Bronchial epithelial cell (primary cell): Measurements from ENCODE around the gene GRIK2. TPM values are rescaled to one million over a fixed set of nuclear protein-coding genes. Genes with fewer than 3 reads are reported as not detected.

Experiments used
- DNase-seq: peaks from one replicate; pipeline ENCODE4 v3.0.0-alpha.2; 2010; ENCODE audit warnings: low read depth
- FAIRE-seq: peaks from 2 replicates; lab custom pipeline; 2011; peaks lifted over from hg19 to GRCh38; lab: Jason Lieb, UNC
- H3K27me3 ChIP-seq: 2 replicates; pipeline ENCODE4 v1.5.1; 2011; ENCODE audit warnings: low read length; ENCODE audit not compliant: control insufficient read depth, insufficient read depth
- H3K36me3 ChIP-seq: 2 replicates; pipeline ENCODE4 v1.5.1; 2011; ENCODE audit warnings: low read length; ENCODE audit not compliant: control insufficient read depth, insufficient read depth
- H3K4me3 ChIP-seq: 2 replicates; pipeline ENCODE4 v1.5.1; 2011; ENCODE audit warnings: mild to moderate bottlenecking, low read depth, low read length, control low read depth
- total RNA-seq: library from RNA; depleted of rRNA; stranded (reverse); fragments of >200 nt; gene quantifications from 2 replicates; pipeline ENCODE4 v1.2.1, GENCODE V29; 2014
- TF ChIP-seq, protein P1 (sequence below): IDR thresholded peaks from 2 replicates; pipeline ENCODE4 v1.5.1; 2011; ENCODE audit warnings: mild to moderate bottlenecking, moderate library complexity, low read length, control low read depth, inconsistent platforms; ENCODE audit not compliant: insufficient read depth, severe bottlenecking

The GRIK2 gene
- total RNA-seq, 1 donor from 2014 or later: 0.26 TPM

DNA sequence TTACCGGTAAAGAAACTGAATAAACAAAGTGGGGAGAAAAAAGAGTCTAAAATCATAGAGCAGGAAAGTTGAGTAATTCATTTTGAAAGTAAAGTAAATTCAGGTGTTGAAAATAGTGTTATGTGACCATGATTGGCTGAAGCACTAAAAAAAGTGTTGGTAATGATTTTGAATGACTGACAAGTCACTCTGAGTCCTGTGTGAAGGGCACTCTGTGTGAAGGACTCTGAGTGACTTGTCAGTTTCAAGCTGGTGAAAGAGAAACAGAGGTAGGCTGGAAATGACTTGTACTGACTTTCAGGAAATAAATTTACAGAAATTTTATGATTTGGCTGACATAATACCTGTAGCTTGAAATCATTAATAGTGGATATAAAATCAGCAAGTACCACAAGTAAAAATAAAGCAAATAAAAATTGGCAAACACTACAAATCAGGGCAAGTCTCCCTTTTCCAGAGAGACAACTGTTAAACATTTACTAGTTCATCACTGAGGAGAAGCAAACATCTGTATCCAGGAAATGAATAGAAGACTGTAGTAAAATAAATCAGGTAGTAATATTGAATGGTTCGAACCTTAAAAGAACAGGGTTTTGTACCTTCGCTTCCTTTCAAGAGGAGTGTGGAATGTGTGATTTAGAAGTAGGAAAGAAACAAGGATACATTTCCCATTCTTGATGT is 630.6 kb downstream of the GRIK2 start:
- DNase-seq (no peak), FAIRE-seq (no peak)
- no peak overlapping the region for H3K4me3 ChIP-seq
- TF ChIP-seq, protein P1, sequence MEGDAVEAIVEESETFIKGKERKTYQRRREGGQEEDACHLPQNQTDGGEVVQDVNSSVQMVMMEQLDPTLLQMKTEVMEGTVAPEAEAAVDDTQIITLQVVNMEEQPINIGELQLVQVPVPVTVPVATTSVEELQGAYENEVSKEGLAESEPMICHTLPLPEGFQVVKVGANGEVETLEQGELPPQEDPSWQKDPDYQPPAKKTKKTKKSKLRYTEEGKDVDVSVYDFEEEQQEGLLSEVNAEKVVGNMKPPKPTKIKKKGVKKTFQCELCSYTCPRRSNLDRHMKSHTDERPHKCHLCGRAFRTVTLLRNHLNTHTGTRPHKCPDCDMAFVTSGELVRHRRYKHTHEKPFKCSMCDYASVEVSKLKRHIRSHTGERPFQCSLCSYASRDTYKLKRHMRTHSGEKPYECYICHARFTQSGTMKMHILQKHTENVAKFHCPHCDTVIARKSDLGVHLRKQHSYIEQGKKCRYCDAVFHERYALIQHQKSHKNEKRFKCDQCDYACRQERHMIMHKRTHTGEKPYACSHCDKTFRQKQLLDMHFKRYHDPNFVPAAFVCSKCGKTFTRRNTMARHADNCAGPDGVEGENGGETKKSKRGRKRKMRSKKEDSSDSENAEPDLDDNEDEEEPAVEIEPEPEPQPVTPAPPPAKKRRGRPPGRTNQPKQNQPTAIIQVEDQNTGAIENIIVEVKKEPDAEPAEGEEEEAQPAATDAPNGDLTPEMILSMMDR: no peak
- H3K27me3 ChIP-seq: no peaks in the 10 kb centered on the region
- H3K36me3 ChIP-seq: no peaks in the 10 kb centered on the region

DNA sequence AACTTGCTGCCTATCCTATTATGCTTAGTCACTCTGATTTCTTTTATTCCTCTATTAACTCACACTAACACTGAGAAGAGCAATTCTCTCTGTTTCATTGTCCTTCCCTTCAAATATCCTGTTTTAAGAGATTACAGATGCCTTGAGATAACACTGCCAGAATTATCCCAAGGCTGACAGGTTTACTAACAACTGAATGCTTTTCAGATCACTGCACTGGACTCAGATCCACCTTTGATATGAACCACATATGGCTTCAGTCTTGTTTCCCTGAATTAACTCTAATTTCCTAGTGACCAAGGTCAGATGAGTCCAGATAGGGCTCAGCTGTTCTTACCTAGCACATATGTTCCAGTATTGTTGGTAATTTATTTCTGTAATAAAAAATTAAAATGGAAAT is 633.1 kb downstream of the GRIK2 start:
- Histone ChIP-seq H3K4me3 (no peak overlapping the region), H3K36me3 (no peaks in the 10 kb centered on the region), H3K27me3 (no peaks in the 10 kb centered on the region)
- FAIRE-seq: no peak
- no peak for DNase-seq
- TF ChIP-seq, protein P1: no peak

DNA sequence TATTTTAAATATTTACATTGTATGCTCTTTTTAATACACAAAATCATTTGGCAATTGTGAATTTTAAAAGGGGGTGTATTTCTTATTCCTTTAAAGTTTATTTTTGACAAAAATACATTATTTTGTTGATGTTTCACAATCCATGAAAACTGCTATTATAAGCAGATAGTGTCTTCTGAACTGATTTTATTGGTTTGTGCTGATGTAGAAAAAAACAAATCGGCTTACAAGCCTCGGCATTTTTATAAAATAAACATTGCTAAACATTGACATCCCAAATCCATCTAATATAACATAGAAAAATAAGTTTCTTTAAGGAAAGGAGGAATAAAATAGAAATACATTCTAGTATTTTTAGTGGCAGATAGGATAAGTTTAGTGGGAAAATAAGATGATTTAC is 634.7 kb downstream of the GRIK2 start:
- FAIRE-seq: no peak

DNA sequence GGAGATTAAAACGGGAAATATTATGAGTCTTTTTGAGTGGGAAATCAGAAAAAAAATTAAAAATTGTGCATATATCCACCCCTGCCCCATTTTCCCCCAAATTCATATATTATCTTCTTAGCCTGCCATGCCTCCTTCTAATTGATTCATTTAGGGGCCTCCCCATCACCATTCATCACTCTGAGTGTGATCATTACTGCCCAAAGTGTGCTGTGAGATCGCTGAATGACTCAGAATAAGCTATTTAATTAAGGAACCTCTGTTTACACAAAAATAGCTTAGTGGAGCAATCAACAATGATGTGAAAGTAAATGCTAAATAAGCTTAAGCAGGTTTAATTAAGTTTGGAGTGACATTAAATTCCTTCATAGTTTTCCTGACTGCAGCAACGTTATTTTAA is 645.5 kb downstream of the GRIK2 start:
- Histone ChIP-seq H3K36me3 (no peaks in the 10 kb centered on the region), H3K4me3 (no peak overlapping the region), H3K27me3 (no peaks in the 10 kb centered on the region)
- DNase-seq (no peak), FAIRE-seq (no peak)
- TF ChIP-seq, protein P1: no peak

More for the DNA sequence above, 634.7 kb downstream of the GRIK2 start:
- no peaks in the 10 kb centered on the region for H3K27me3 ChIP-seq
- no peak for DNase-seq
- H3K36me3 ChIP-seq: no peaks in the 10 kb centered on the region
- no peak overlapping the region for H3K4me3 ChIP-seq
- TF ChIP-seq, protein P1: no peak

DNA sequence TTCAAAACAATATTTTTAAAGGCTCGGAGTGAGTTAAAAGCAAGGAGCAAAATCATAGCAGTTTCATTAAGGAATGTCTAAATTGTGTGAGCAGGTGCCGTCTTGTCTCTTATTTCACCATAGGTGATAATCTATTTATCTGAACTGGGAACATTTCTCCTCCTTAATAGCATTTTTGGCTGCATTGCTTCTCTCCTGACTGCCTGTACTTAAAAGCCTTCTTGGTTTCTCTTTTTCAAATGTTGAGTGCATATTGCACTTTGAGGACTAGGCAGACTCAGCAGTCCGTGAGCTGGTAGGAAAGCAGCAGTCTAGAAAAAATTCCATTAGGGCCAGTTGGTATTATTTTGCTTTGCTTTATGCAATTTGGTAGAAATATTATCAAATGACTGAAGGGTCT is 645.9 kb downstream of the GRIK2 start:
- Histone ChIP-seq H3K36me3 (no peaks in the 10 kb centered on the region), H3K4me3 (no peak overlapping the region), H3K27me3 (no peaks in the 10 kb centered on the region)
- TF ChIP-seq, protein P1: no peak
- FAIRE-seq (no peak), DNase-seq (no peak)

DNA sequence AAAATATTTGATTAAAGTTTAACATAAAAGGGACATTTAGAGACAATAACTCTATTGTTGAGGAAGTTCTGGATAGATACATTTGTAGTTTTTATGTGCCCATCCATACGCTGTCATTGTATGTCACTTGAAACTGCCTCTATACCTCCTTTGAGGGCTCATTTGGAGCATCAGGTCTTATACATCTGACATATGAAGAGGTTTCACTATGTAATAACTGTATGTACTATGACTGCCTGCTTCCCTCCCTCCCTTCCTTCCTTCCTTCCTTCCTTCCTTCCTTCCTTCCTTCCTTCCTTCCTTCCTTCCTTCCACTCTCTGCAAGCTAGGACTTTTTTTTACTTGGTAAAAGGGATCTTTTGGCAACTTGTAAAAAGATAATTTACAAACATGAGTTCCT is 657.5 kb downstream of the GRIK2 start:
- TF ChIP-seq, protein P1: no peak
- DNase-seq (no peak), FAIRE-seq (no peak)
- Histone ChIP-seq H3K4me3 (no peak overlapping the region), H3K27me3 (no peaks in the 10 kb centered on the region), H3K36me3 (no peaks in the 10 kb centered on the region)
